ENCODE data around the gene SEPTIN2. TPM values are rescaled to one million over a fixed set of nuclear protein-coding genes. Genes with fewer than 3 reads are reported as not detected.

The SEPTIN2 gene
- total and polyA plus RNA-seq, 10 of the 15 experiments (the other 5 are each of a cell fraction or from before 2014, with no cell fraction given): 169 to 474 (median 269) TPM

- 0 out of 6 replicates have a peak, but pooled peaks of 1 of the 3 experiments have one; percentile 4 for TF ChIP-seq CTCF (IDR thresholded peaks at IDR 0.05 in 2 of 3, conservative IDR thresholded peaks at IDR 0.05 in 1 of 3; ENCODE audit: control insufficient read depth in 2 of 3, extremely low read depth in 1 of 3, insufficient read depth in 1 of 3, low read depth in 3 of 3, low read length in 3 of 3)
- no peak for TF ChIP-seq FOS (IDR thresholded peaks at IDR 0.05; ENCODE audit: borderline replicate concordance, extremely low read depth, insufficient read length)
- TF ChIP-seq STAT1 (conservative IDR thresholded peaks at IDR 0.05): no peak
- TF ChIP-seq KDM1A (IDR thresholded peaks at IDR 0.05; ENCODE audit: borderline replicate concordance): no peak
- no peak for TF ChIP-seq POLR2A (IDR thresholded peaks at IDR 0.05; ENCODE audit: low read depth, low read length)
- peak; percentile 94 for TF ChIP-seq JUNB (IDR thresholded peaks at IDR 0.05)
- no peak for TF ChIP-seq NR2F1 (conservative IDR thresholded peaks at IDR 0.05)
- TF ChIP-seq SREBF1 (IDR thresholded peaks at IDR 0.05; ENCODE audit: low read length): no peak
- TF ChIP-seq RCOR1 (conservative IDR thresholded peaks at IDR 0.05; ENCODE audit: low read depth, low read length): no peak
- peak; percentile 90 for TF ChIP-seq EED (IDR thresholded peaks at IDR 0.05; ENCODE audit: low read depth)
- TF ChIP-seq IRF4 (IDR thresholded peaks at IDR 0.05; ENCODE audit: low read depth, low read length): peak; percentile 92
- TF ChIP-seq SIX5 (IDR thresholded peaks at IDR 0.05; ENCODE audit: low read depth, low read length, severe bottlenecking): no peak
- no peak for TF ChIP-seq ZBED1 (IDR thresholded peaks at IDR 0.05; ENCODE audit: borderline replicate concordance)
- TF ChIP-seq MLLT1 (IDR thresholded peaks at IDR 0.05): peak; percentile 82
- no peak for TF ChIP-seq CEBPB (IDR thresholded peaks at IDR 0.05; ENCODE audit: borderline replicate concordance in 1 of 2, low read depth in 2 of 2, low read length in 2 of 2)
- no peak for TF ChIP-seq CHD4 (IDR thresholded peaks at IDR 0.05)
- 0 out of 2 replicates have a peak, but pooled peaks have one; percentile 13 for TF ChIP-seq TAF1 (IDR thresholded peaks at IDR 0.05; ENCODE audit: borderline replicate concordance, low read depth, low read length)
- TF ChIP-seq BCLAF1 (IDR thresholded peaks at IDR 0.05): no peak
- TF ChIP-seq HDGF (IDR thresholded peaks at IDR 0.05): peak; percentile 79; the same call in 1 of the 2 replicates
- no peak for TF ChIP-seq BRCA1 (IDR thresholded peaks at IDR 0.05; ENCODE audit: low read depth, low read length)
- TF ChIP-seq EP300 (IDR thresholded peaks at IDR 0.05; ENCODE audit: borderline replicate concordance in 1 of 2, control insufficient read depth in 1 of 2, low read depth in 2 of 2, low read length in 2 of 2): 0 out of 4 replicates have a peak, but pooled peaks of 1 of the 2 experiments have one; percentile 8
- TF ChIP-seq ATF7 (IDR thresholded peaks at IDR 0.05; ENCODE audit: low read depth): peak; percentile 69
- TF ChIP-seq MYC (IDR thresholded peaks at IDR 0.05; ENCODE audit: insufficient read depth, insufficient read length, insufficient replicate concordance, low read length, severe bottlenecking): no peak
- TF ChIP-seq PAX5 (IDR thresholded peaks at IDR 0.05; ENCODE audit: borderline replicate concordance, low read depth, low read length): 0 out of 2 replicates have a peak, but pooled peaks have one; percentile 21
- TF ChIP-seq ATF3 (IDR thresholded peaks at IDR 0.05; ENCODE audit: borderline replicate concordance, extremely low read depth, low read depth, low read length): no peak
Measured at GRCh38 chr2:241310917-241311566, 4.7 kb upstream of the SEPTIN2 start (continued).

All from GM12878 (cell line).